ENCODE data around the gene FAM47A.

Gene FAM47A

GRCh38 chrX:34132028-34132427, at the start of gene FAM47A:
Gene FAM47A (minus strand): TSS chrX:34132314. CDS start chrX:34132278, 36 bp downstream.
- in situ Hi-C loops (cut with HindIII; ENCODE audit: low sequenced_read_pairs), result no loop called here

- in situ Hi-C loops (cut with HindIII; ENCODE audit: low sequenced_read_pairs), result no loop called here
Observed at GRCh38 chrX:34147345-34147744, 15.2 kb upstream of the FAM47A start.

- in situ Hi-C loops (cut with HindIII; ENCODE audit: low sequenced_read_pairs), result no loop called here
Observed at GRCh38 chrX:34146906-34147305, 14.8 kb upstream of the FAM47A start.

- in situ Hi-C loops (cut with HindIII; ENCODE audit: low sequenced_read_pairs), result no loop called here
Observed at GRCh38 chrX:34144246-34144645, 12.1 kb upstream of the FAM47A start.

GRCh38 chrX:34140816-34141215, 8.7 kb upstream of the FAM47A start:
- in situ Hi-C loops (cut with HindIII; ENCODE audit: low sequenced_read_pairs), result no loop called here

GRCh38 chrX:34130980-34131744, 952 bp downstream of the FAM47A start:
- in situ Hi-C loops (cut with HindIII; ENCODE audit: low sequenced_read_pairs), result no loop called here

- in situ Hi-C loops (cut with HindIII; ENCODE audit: low sequenced_read_pairs), result no loop called here
Observed at GRCh38 chrX:34130501-34130900, 1.6 kb downstream of the FAM47A start.

- in situ Hi-C loops (cut with HindIII; ENCODE audit: low sequenced_read_pairs), result no loop called here
Observed at GRCh38 chrX:34126011-34126410, 6.1 kb downstream of the FAM47A start.

GRCh38 chrX:34119122-34119521, 13.0 kb downstream of the FAM47A start:
- in situ Hi-C loops (cut with HindIII; ENCODE audit: low sequenced_read_pairs), result no loop called here

GRCh38 chrX:34112459-34112858, 19.7 kb downstream of the FAM47A start:
- in situ Hi-C loops (cut with HindIII; ENCODE audit: low sequenced_read_pairs), result no loop called here
